HepG2 (cell line): ENCODE data around the gene EGFL8. TPM values are rescaled to one million over a fixed set of nuclear protein-coding genes. Genes with fewer than 3 reads are reported as not detected.

Experiments
- BRCA1 ChIP-seq: sonication (generic); formaldehyde crosslinking; IDR thresholded peaks from 2 replicates; pipeline ENCODE4 v1.4.0; 2020; ENCODE audit warnings: missing genetic modification reagents
- CCDC6 ChIP-seq: sonication (generic); formaldehyde crosslinking; IDR thresholded peaks from 2 replicates; pipeline ENCODE4 v1.8.1; 2022; ENCODE audit warnings: mild to moderate bottlenecking, missing genetic modification reagents, moderate library complexity
- DNMT1 ChIP-seq: sonication (generic); formaldehyde crosslinking; IDR thresholded peaks from 2 replicates; pipeline ENCODE4 v1.5.1; 2020; ENCODE audit warnings: mild to moderate bottlenecking, missing genetic modification reagents
- ELF3 ChIP-seq: IDR thresholded peaks from 2 replicates; pipeline ENCODE4 v1.6.1; 2016; ENCODE audit warnings: missing genetic modification reagents, missing compliant biosample characterization
- GATA4 ChIP-seq: sonication (generic); IDR thresholded peaks from 2 replicates; pipeline ENCODE4 v1.6.1; 2016; ENCODE audit warnings: antibody characterized with exemption, low read depth, borderline replicate concordance
- GATAD2A ChIP-seq: IDR thresholded peaks from 2 replicates; pipeline ENCODE4 v1.6.1; 2016
- HMGA1 ChIP-seq: sonication (generic); formaldehyde crosslinking; conservative IDR thresholded peaks from 2 replicates; pipeline ENCODE4 v1.4.0; 2020; ENCODE audit warnings: missing genetic modification reagents
- HNF4G ChIP-seq, 2 experiments: sonication (generic) in 1 of 2; formaldehyde crosslinking in 1 of 2; IDR thresholded peaks; 2 replicates each; pipeline versions ENCODE4 v1.4.0 to v1.6.1; 2011 to 2020; ENCODE audit warnings: borderline replicate concordance in 2 of 2, low read depth in 2 of 2, mild to moderate bottlenecking in 2 of 2, low read length in 1 of 2, missing genetic modification reagents in 1 of 2, moderate library complexity in 1 of 2
- HOMEZ ChIP-seq: IDR thresholded peaks from 2 replicates; pipeline ENCODE4 v1.6.1; 2016; ENCODE audit warnings: low read depth
- IRF2 ChIP-seq: IDR thresholded peaks from 2 replicates; pipeline ENCODE4 v1.6.1; 2018; ENCODE audit warnings: missing genetic modification reagents, missing compliant biosample characterization
- KAT7 ChIP-seq: IDR thresholded peaks from 2 replicates; pipeline ENCODE4 v1.6.1; 2018; ENCODE audit warnings: borderline replicate concordance, missing compliant biosample characterization
- KDM4B ChIP-seq: sonication (generic); formaldehyde crosslinking; IDR thresholded peaks from 2 replicates; pipeline ENCODE4 v1.4.0; 2020; ENCODE audit warnings: missing genetic modification reagents
- MEF2D ChIP-seq: sonication (generic); formaldehyde crosslinking; IDR thresholded peaks from 2 replicates; pipeline ENCODE4 v1.5.1; 2020; ENCODE audit warnings: mild to moderate bottlenecking, missing genetic modification reagents
- PHF8 ChIP-seq: sonication (generic); formaldehyde crosslinking; IDR thresholded peaks from 2 replicates; pipeline ENCODE4 v1.5.0; 2020; ENCODE audit warnings: missing genetic modification reagents
- RFXANK ChIP-seq: IDR thresholded peaks from 2 replicates; pipeline ENCODE4 v1.6.1; 2016
- RFXAP ChIP-seq: sonication (generic); formaldehyde crosslinking; IDR thresholded peaks from 2 replicates; pipeline ENCODE4 v1.4.0; 2020; ENCODE audit warnings: missing genetic modification reagents, borderline replicate concordance
- SALL2 ChIP-seq: sonication (generic); formaldehyde crosslinking; IDR thresholded peaks from 2 replicates; pipeline ENCODE4 v1.8.1; 2023; ENCODE audit warnings: mild to moderate bottlenecking, missing genetic modification reagents, inconsistent platforms
- SOX6 ChIP-seq, 2 experiments: fragments of 450-650 bp in 1 of 2; sonication (generic) in 1 of 2; formaldehyde crosslinking in 1 of 2; IDR thresholded peaks; 2 replicates each; pipeline versions ENCODE4 v1.4.0 to v1.6.1; 2017 to 2020; ENCODE audit warnings: antibody characterized with exemption in 1 of 2, mild to moderate bottlenecking in 1 of 2, missing genetic modification reagents in 1 of 2
- UBTF ChIP-seq: sonication (generic); formaldehyde crosslinking; IDR thresholded peaks from 2 replicates; pipeline ENCODE4 v1.4.0; 2020; ENCODE audit warnings: mild to moderate bottlenecking, missing genetic modification reagents
- YY1 ChIP-seq: IDR thresholded peaks from 2 replicates; pipeline ENCODE4 v1.6.1; 2011; ENCODE audit warnings: low read length, low read depth, moderate library complexity, mild to moderate bottlenecking; ENCODE audit not compliant: insufficient read depth, insufficient replicate concordance
- ZNF143 ChIP-seq: sonication (generic); formaldehyde crosslinking; IDR thresholded peaks from 2 replicates; pipeline ENCODE4 v1.4.0; 2020; ENCODE audit warnings: missing genetic modification reagents
- ZNF350 ChIP-seq: sonication (generic); formaldehyde crosslinking; IDR thresholded peaks from 2 replicates; pipeline ENCODE4 v1.4.0; 2020; ENCODE audit warnings: mild to moderate bottlenecking, low read depth, missing genetic modification reagents, borderline replicate concordance
- ZNF501 ChIP-seq: sonication (generic); formaldehyde crosslinking; IDR thresholded peaks from 2 replicates; pipeline ENCODE4 v1.5.1; 2020; ENCODE audit warnings: mild to moderate bottlenecking, moderate library complexity, missing genetic modification reagents
- ZNF766 ChIP-seq: sonication (generic); formaldehyde crosslinking; IDR thresholded peaks from 2 replicates; pipeline ENCODE4 v1.5.0; 2020; ENCODE audit warnings: missing genetic modification reagents, borderline replicate concordance
- ZSCAN25 ChIP-seq: sonication (generic); formaldehyde crosslinking; IDR thresholded peaks from 2 replicates; pipeline ENCODE4 v1.8.0; 2022; ENCODE audit warnings: mild to moderate bottlenecking, missing genetic modification reagents
- polyA plus RNA-seq, 8 experiments: library from polyadenylated mRNA; depleted of rRNA in 3 of 8; stranded (reverse) in 7 of 8; unstranded in 1 of 8; fragments of >200 nt; fragmentation: Illumina TruSeq in 4 of 8; extraction: Trizol in 4 of 8; gene quantifications; 2 replicates each; pipeline versions ENCODE4 v1.2.1 to v1.2.3, GENCODE V29; 2011 to 2016; ENCODE audit warnings: low read depth in 4 of 8, missing spikeins in 1 of 8, mixed read lengths in 1 of 8; ENCODE audit not compliant: insufficient read depth in 1 of 8
- total RNA-seq, 5 experiments: library from RNA; depleted of rRNA; stranded (reverse); fragments of >200 nt; fragmentation: Illumina TruSeq; extraction: Trizol; gene quantifications; 2 replicates each; pipeline ENCODE4 v1.2.3, GENCODE V29; 2016; ENCODE audit warnings: low read depth in 1 of 5

Gene EGFL8
- total and polyA plus RNA-seq, 2 of the 13 experiments (the other 11 are each of a cell fraction or from before 2014, with no cell fraction given), result 10.0 to 11.5 TPM

- TF ChIP-seq HOMEZ (CRISPR knock-in tag) (peak; percentile 61; the same call in 1 of the 2 replicates), CCDC6 (CRISPR knock-in tag) (no peak; the same call in 1 of the 2 replicates), RFXANK (0 out of 2 replicates have a peak, but pooled peaks have one; percentile 23), KDM4B (CRISPR knock-in tag) (peak; percentile 43; the same call in 1 of the 2 replicates), SOX6 (IDR thresholded peaks at IDR 0.05) (no peak), SOX6 (CRISPR knock-in tag; IDR thresholded peaks at IDR 0.05) (peak; percentile 56; the same call in 1 of the 2 replicates), HMGA1 (CRISPR knock-in tag) (no peak), IRF2 (CRISPR knock-in tag) (peak; percentile 69), MEF2D (CRISPR knock-in tag) (peak; percentile 22; the same call in 1 of the 2 replicates), ZNF143 (peak; percentile 36; the same call in 1 of the 2 replicates), ZNF350 (CRISPR knock-in tag) (peak; percentile 62), DNMT1 (CRISPR knock-in tag) (no peak), KAT7 (CRISPR knock-in tag) (peak; percentile 39; the same call in 1 of the 2 replicates), YY1 (peak; percentile 58), GATAD2A (CRISPR knock-in tag) (peak; percentile 48), HNF4G (IDR thresholded peaks at IDR 0.05; ENCODE audit: borderline replicate concordance, low read depth, low read length) (peak; percentile 71), HNF4G (CRISPR knock-in tag; IDR thresholded peaks at IDR 0.05; ENCODE audit: borderline replicate concordance, low read depth) (peak; percentile 74; the same call in 1 of the 2 replicates), ZSCAN25 (CRISPR knock-in tag) (peak; percentile 65; the same call in 1 of the 2 replicates), GATA4 (no peak), PHF8 (peak; percentile 28), ZNF766 (peak; percentile 88; the same call in 1 of the 2 replicates), UBTF (peak; percentile 55; the same call in 1 of the 2 replicates), RFXAP (CRISPR knock-in tag) (0 out of 2 replicates have a peak, but pooled peaks have one; percentile 75), ELF3 (CRISPR knock-in tag) (0 out of 2 replicates have a peak, but pooled peaks have one; percentile 8), SALL2 (CRISPR knock-in tag) (peak; percentile 69; the same call in 1 of the 2 replicates), ZNF501 (CRISPR knock-in tag) (peak; percentile 87), BRCA1 (CRISPR knock-in tag) (peak; percentile 95; the same call in 1 of the 2 replicates)
Observed at GRCh38 chr6:32118782-32119628, 45.4 kb upstream of the EGFL8 start (continued).
